NCI-H2196 (cell line): Measurements from ENCODE around the gene KRTAP2-4.

ENCODE experiments used
- DNase-seq: peaks from one replicate; lab custom pipeline; 2025; ENCODE audit not compliant: unreplicated experiment; lab: John Stamatoyannopoulos, UW

KRTAP2-4 gene

DNA sequence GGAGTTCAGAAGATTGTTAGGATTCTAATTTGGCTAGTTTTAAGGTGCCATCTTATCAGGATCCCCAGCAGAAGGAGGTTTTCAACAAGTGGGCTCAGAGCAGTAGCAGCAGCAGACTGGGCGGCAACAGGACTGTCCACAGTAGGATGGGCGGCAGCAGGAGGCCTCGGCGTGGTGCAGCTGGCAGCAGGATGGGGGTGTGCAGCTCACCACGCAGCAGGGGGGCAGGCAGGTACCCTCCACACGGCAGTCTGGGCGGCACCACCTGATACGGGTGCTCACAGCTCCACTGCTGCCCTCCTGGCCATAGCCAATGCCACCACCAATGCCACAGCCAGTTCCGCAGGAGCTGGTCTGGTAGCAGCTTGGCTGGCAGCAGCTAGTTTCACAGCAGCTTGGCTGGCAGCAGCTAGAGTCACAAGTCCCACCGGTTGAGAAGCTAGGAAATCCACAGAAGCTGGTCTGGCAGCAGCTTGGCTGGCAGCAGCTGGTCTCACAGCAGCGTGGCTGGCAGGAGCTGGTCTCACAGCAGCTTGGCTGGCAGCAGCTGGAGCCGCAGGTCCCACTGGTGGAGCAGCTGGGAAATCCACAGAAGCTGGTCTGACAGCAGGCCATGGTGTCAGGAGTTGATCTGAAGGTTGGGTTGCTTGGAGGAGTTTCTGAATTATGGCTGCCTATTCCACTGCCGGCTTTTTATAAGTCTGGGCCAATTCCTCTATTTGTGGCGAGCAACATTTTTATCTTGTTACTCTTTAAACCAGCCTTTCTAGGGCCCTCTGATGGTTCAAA lies 24.7 kb downstream of the KRTAP2-4 start, which contains the start of gene KRTAP1-1:
TSS of gene KRTAP1-1 (minus strand) at position 668 of the 789 bp plus-strand sequence. CDS start at position 615, 53 bp downstream.
- DNase-seq, result peak; percentile 38

DNA sequence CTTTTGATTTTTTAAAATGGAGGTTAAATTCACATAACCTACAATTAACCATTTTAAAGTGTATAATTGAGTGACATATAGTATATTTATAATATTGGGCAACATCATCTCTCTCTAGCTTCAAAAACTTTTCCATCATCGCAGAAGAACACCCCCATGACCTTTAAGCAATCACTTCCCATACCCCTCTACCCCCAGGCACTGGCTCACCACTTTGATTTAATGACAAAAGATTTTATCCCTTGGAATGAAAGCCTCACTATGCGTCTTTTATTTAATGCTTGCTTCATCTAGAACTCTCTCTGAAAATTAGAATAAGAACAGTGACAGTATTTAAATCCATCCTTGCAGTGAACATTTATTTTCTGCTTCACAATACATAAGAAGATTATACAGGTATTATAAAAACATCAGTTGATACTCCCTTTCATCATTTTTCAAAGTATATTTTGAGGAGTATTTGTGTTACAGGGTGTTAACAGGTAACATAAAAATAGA lies 27.8 kb downstream of the KRTAP2-4 start:
- no peak for DNase-seq

DNA sequence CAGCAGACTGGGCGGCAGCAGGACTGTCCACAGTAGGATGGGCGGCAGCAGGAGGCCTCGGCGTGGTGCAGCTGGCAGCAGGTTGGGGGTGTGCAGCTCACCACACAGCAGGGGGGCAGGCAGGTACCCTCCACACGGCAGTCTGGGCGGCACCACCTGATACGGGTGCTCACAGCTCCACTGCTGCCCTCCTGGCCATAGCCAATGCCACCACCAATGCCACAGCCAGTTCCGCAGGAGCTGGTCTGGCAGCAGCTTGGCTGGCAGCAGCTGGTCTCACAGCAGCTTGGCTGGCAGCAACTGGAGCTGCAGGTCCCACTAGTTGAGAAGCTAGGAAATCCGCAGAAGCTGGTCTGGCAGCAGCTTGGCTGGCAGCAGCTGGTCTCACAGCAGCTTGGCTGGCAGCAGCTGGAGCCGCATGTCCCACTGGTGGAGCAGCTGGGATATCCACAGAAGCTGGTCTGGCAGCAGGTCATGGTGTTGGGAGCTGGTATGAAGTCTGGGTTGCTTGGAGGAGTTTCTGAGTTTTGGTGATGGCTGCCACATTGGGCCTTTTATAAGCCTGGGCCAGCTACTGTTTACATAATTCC lies 31.2 kb downstream of the KRTAP2-4 start, which contains the start of gene KRTAP1-3:
TSS of gene KRTAP1-3 (minus strand) at position 529 of the 590 bp plus-strand sequence. CDS start at position 476, 53 bp downstream.
- DNase-seq, result peak; percentile 36

DNA sequence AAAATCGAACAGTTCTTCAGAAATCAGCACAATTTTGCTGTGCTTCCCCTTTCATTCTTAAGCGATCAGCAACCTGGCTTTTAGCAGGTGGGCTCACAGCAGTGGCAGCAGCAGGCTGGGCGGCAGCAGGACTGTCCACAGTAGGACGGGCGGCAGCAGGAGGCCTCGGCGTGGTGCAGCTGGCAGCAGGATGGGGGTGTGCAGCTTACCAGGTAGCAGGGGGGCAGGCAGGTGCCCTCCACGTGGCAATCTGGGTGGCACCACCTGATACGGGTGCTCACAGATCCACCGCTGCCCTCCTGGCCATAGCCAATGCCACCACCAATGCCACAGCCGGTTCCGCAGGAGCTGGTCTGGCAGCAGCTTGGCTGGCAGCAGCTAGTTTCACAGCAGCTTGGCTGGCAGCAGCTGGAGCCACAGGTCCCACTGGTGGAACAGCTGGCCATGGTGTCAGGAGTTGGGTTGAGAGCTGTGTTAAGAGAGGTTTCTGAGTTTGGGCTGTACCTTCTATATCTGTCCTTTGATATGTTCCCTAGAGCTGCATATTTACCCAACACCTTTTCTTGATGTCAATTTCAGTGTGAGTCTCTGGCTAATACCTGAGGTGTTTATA lies 35.9 kb downstream of the KRTAP2-4 start, which contains the start of gene KRTAP1-4:
TSS of gene KRTAP1-4 (minus strand) at position 563 of the 613 bp plus-strand sequence. CDS start at position 446, 117 bp downstream.
- DNase-seq, result no peak

DNA sequence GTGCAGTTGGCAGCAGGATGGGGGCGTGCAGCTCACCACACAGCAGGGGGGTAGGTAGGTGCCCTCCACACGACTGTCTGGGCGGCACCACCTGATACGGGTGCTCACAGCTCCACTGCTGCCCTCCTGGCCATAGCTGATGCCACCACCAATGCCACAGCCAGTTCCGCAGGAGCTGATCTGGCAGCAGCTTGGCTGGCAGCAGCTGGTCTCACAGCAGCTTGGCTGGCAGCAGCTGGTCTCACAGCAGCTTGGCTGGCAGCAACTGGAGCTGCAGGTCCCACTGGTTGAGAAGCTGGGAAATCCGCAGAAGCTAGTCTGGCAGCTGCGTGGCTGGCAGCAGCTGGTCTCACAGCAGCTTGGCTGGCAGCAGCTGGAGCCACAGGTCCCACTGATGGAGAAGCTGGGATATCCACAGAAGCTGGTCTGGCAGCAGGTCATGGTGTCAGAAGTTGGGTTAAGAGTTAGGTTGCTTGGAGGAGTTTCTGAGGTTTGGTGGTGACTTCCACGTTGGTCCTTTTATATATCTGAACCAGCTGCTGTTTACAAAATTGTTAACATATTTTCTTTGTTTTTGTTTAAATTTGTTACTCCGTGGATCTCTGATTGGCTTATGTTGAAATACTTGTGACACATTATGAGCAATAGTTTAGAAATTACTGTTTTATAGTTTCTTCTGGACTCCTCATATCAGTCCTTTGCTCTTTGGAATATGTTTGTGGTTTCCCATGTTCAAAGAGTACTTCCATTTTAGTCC lies 38.8 kb downstream of the KRTAP2-4 start, which contains the start of gene KRTAP1-5:
TSS of gene KRTAP1-5 (minus strand) at position 494 of the 757 bp plus-strand sequence. CDS start at position 441, 53 bp downstream.
- peak; percentile 42 for DNase-seq

DNA sequence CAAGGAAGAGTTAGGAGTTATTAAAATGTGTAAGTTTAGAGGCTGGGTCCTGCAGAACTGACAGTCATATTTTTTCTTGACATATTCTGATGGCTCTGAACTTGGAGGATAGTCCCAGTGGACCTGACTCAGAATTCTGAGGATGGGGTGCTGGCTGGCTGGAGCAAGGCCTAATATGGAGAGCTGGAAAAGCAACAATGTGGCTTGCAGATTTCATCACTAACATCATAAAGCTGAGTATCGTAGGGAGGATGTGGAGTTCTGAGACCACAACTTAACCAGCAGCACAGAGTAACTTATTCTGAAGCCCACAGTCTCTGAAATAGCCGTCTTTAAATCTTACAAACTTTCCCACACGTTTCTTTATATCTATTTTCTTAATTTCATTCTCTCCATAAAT lies 41.0 kb downstream of the KRTAP2-4 start:
- DNase-seq, result no peak

DNA sequence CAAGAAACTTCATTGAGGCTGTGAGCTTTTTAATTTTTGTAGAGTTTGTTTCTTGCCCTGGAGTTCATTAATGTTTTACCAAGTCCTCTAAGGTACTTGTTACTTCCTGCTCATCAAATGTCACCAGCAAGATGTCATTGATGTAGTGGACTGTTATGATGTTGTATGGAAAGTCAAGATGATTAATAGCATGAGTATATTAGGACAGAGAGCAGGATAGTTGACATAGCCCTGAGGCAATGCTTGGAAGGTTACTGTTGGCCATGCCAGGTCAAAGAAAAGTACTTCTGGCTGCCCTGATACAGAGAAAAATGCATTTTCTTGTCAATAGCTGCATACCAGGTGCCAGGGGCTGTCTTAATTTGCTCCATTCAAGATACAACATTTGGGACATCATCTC lies 45.3 kb downstream of the KRTAP2-4 start:
- no peak for DNase-seq

DNA sequence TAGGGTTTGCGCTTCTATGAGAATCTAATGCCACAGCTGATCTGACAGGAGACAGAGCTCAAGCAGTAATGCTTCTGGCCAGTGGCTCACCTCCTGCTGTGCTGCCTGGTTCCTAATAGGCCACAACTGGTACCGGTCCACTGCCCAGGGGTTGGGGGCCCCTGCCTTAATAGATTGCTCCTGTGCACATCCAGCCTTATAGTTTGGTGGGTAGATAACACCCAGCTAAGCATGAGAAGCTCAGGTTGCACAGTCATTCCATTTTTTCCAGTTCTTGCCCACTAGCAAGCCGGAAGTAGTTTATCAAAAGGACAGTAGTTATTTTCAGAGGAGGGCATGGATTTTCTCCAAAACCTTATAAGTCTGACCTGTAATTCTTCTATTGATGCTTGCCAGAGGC lies 46.3 kb downstream of the KRTAP2-4 start:
- DNase-seq, result no peak

DNA sequence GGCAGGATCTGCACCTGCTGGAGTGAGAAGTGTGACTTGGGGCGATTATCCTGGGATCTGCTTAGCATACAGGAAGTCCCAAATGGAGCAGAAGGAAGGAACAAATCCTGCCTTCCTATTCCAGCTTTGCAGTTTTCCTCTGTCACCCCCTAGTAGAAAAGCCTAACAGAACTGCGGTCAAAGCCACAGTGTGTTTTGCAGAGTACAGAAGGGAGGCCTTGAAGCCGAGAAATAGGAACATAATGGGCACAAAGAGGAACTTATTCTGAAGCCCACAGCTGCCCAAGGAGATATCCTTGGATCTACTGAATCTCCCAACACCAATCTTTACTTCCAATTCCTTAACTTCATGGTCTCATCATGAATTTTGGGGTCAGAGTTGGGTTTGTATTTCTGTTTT lies 47.1 kb downstream of the KRTAP2-4 start:
- DNase-seq, result no peak

DNA sequence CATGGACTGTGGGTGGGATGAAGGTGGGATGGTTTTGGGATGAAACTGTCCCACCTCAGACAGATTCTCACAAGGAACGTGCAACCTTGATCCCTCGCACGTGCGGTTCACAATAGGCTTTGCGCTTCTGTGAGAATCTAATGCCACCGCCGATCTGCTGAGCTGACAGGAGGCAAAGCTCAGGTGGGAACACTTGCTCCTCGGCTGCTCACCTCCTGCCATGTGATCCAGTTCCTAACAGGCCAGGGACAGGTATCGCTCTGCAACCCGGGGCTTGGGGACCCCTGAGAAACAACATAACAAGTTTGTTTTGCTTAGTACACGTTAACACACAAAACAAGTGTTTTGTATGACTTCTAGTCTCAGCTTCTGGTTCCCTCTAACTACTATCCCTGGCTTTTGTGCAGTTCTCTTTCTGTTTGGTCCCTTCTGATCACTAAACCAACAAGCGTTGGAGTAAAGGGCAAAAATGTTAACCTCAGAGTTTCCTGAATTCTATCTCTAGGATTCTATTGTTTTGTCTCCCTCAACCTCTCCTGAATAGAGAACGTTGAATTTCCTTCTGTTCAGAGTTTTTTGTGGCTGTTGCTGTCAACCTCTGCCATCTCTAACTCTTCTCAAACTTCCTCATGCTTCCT lies 49.0 kb downstream of the KRTAP2-4 start:
- DNase-seq, result no peak

DNA sequence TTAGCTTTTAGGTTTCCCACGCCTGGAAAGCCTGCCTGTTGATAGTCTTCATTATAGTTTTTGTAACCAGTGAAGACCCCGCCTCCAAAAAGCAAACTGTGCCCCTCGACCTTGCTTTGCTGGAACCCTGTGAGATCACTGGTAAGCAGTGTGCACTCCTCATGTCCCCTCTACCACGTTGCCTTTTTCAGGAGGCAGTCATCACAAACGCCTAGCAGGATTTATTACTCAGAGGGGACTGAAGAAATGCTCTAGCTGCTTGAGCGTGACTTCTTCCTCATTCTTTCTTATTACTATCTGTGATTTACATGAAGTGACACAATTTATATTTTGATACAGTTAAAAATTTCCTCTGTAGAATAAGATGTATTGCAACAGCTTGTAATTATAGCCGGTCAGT lies 50.2 kb downstream of the KRTAP2-4 start:
- no peak for DNase-seq
